Activated naive CD8-positive, alpha-beta T cell treated with anti-CD3 and anti-CD28 coated beads, Interleukin-2, amount 10 ng/mL, durations not matched to agents 7 days and 5 days (primary cell): Measurements from ENCODE around the gene EFL1. TPM values are rescaled to one million over a fixed set of nuclear protein-coding genes. Genes with fewer than 3 reads are reported as not detected.

ENCODE experiments used
- ATAC-seq: fragments of 150-1000 bp; cut with Tn5 transposase; one replicate; pipeline ENCODE4 v1.10.0; 2021; ENCODE audit warnings: low read depth, moderate library complexity
- POLR2A ChIA-PET: fragments of 350-600 bp; sonication (Branson Sonifier 250); formaldehyde crosslinking; loops from one replicate; lab custom pipeline; 2021; ENCODE audit warnings: antibody characterized with exemption; lab: Charles Lee
- DNase-seq: peaks from one replicate; pipeline ENCODE4 v3.0.0; 2021
- H3K27ac Mint-ChIP-seq: one replicate; pipeline ENCODE4 v1.8.0; 2022; ENCODE audit warnings: mild to moderate bottlenecking, mixed read lengths
- H3K27me3 Mint-ChIP-seq: one replicate; pipeline ENCODE4 v1.8.0; 2022; ENCODE audit warnings: mild to moderate bottlenecking, moderate library complexity, mixed read lengths
- H3K36me3 Mint-ChIP-seq: one replicate; pipeline ENCODE4 v1.8.0; 2021; ENCODE audit warnings: mild to moderate bottlenecking, mixed read lengths
- H3K4me1 Mint-ChIP-seq: one replicate; pipeline ENCODE4 v1.8.0; 2021; ENCODE audit warnings: mixed read lengths
- H3K4me3 Mint-ChIP-seq: one replicate; pipeline ENCODE4 v1.8.0; 2022; ENCODE audit warnings: mild to moderate bottlenecking, moderate library complexity, mixed read lengths
- H3K9me3 Mint-ChIP-seq: one replicate; pipeline ENCODE4 v1.8.0; 2021; ENCODE audit warnings: mixed read lengths
- total RNA-seq, 2 experiments: library from RNA; stranded (reverse); gene quantifications; one replicate each; pipeline ENCODE4 v1.2.3, GENCODE V29; 2021

EFL1 gene
- total RNA-seq, 2 experiments from 2014 or later = 24.2 to 26.4 TPM

- H3K27ac Mint-ChIP-seq = no peak overlapping the region
- H3K4me1 Mint-ChIP-seq = peaks cover 2% of the 10 kb centered on the region
- DNase-seq = no peak
- no peak overlapping the region for H3K4me3 Mint-ChIP-seq
- H3K36me3 Mint-ChIP-seq = peaks cover 11% of the 10 kb centered on the region
- no peaks in the 10 kb centered on the region for H3K27me3 Mint-ChIP-seq
- H3K9me3 Mint-ChIP-seq = no peaks in the 10 kb centered on the region
- no peak for ATAC-seq
- POLR2A ChIA-PET = no interaction called here
These were observed 111.9 kb downstream of the EFL1 start for GRCh38 chr15:82150645-82151044.

- Mint-ChIP-seq H3K36me3 (peaks cover 7% of the 10 kb centered on the region), H3K27me3 (no peaks in the 10 kb centered on the region), H3K9me3 (no peaks in the 10 kb centered on the region), H3K27ac (no peak overlapping the region), H3K4me1 (no peaks in the 10 kb centered on the region), H3K4me3 (no peak overlapping the region)
- no peak for DNase-seq
- ATAC-seq = no peak
- POLR2A ChIA-PET = no interaction called here
These were observed 115.5 kb downstream of the EFL1 start for GRCh38 chr15:82146990-82147461.

GRCh38 chr15:82146576-82146975 is 116.0 kb downstream of the EFL1 start:
- no peak overlapping the region for H3K27ac Mint-ChIP-seq
- no peaks in the 10 kb centered on the region for H3K4me1 Mint-ChIP-seq
- no peak for ATAC-seq
- no peak overlapping the region for H3K4me3 Mint-ChIP-seq
- DNase-seq = no peak
- H3K36me3 Mint-ChIP-seq = peaks cover 4% of the 10 kb centered on the region
- POLR2A ChIA-PET = no interaction called here
- no peaks in the 10 kb centered on the region for H3K27me3 Mint-ChIP-seq
- no peaks in the 10 kb centered on the region for H3K9me3 Mint-ChIP-seq

- no peaks in the 10 kb centered on the region for H3K9me3 Mint-ChIP-seq
- H3K36me3 Mint-ChIP-seq = peaks cover 1% of the 10 kb centered on the region
- DNase-seq = no peak
- H3K27me3 Mint-ChIP-seq = no peaks in the 10 kb centered on the region
- H3K4me1 Mint-ChIP-seq = peaks cover 9% of the 10 kb centered on the region
- H3K27ac Mint-ChIP-seq = no peak overlapping the region
- POLR2A ChIA-PET = interaction anchor here (0.7 kb wide), 1 partner anchor 65 kb away, joined by 3 read pairs; no protein-coding TSS in a partner anchor
- no peak overlapping the region for H3K4me3 Mint-ChIP-seq
- no peak for ATAC-seq
These were observed 118.8 kb downstream of the EFL1 start for GRCh38 chr15:82143390-82144385.

GRCh38 chr15:82140886-82141285 is 121.6 kb downstream of the EFL1 start:
- H3K4me1 Mint-ChIP-seq = peaks cover 10% of the 10 kb centered on the region
- no peaks in the 10 kb centered on the region for H3K9me3 Mint-ChIP-seq
- peaks cover 9% of the 10 kb centered on the region for H3K36me3 Mint-ChIP-seq
- H3K27ac Mint-ChIP-seq = no peak overlapping the region
- DNase-seq (no peak), ATAC-seq (no peak)
- POLR2A ChIA-PET = no interaction called here
- no peak overlapping the region for H3K4me3 Mint-ChIP-seq
- H3K27me3 Mint-ChIP-seq = no peaks in the 10 kb centered on the region

GRCh38 chr15:82139823-82140268 is 122.7 kb downstream of the EFL1 start:
- no peaks in the 10 kb centered on the region for H3K9me3 Mint-ChIP-seq
- no peak overlapping the region for H3K27ac Mint-ChIP-seq
- no peak overlapping the region for H3K4me3 Mint-ChIP-seq
- ATAC-seq = no peak
- H3K36me3 Mint-ChIP-seq = peaks cover 11% of the 10 kb centered on the region
- H3K4me1 Mint-ChIP-seq = peaks cover 10% of the 10 kb centered on the region
- POLR2A ChIA-PET = no interaction called here
- no peaks in the 10 kb centered on the region for H3K27me3 Mint-ChIP-seq
- DNase-seq = no peak

GRCh38 chr15:82138306-82138705 is 124.2 kb downstream of the EFL1 start:
- H3K9me3 Mint-ChIP-seq = no peaks in the 10 kb centered on the region
- H3K36me3 Mint-ChIP-seq = peaks cover 14% of the 10 kb centered on the region
- H3K4me3 Mint-ChIP-seq = no peak overlapping the region
- H3K27me3 Mint-ChIP-seq = no peaks in the 10 kb centered on the region
- H3K27ac Mint-ChIP-seq = no peak overlapping the region
- DNase-seq (no peak), ATAC-seq (no peak)
- POLR2A ChIA-PET = no interaction called here
- H3K4me1 Mint-ChIP-seq = peaks cover 10% of the 10 kb centered on the region

- ATAC-seq = no peak
- POLR2A ChIA-PET = no interaction called here
- H3K4me1 Mint-ChIP-seq = peaks cover 10% of the 10 kb centered on the region
- H3K9me3 Mint-ChIP-seq = no peaks in the 10 kb centered on the region
- H3K4me3 Mint-ChIP-seq = no peak overlapping the region
- no peak overlapping the region for H3K27ac Mint-ChIP-seq
- DNase-seq = no peak
- H3K27me3 Mint-ChIP-seq = no peaks in the 10 kb centered on the region
- H3K36me3 Mint-ChIP-seq = peaks cover 14% of the 10 kb centered on the region
These were observed 125.3 kb downstream of the EFL1 start for GRCh38 chr15:82137261-82137660.

GRCh38 chr15:82136120-82136519 is 126.4 kb downstream of the EFL1 start:
- no peak for ATAC-seq
- POLR2A ChIA-PET = no interaction called here
- no peak overlapping the region for H3K4me3 Mint-ChIP-seq
- H3K4me1 Mint-ChIP-seq = peaks cover 10% of the 10 kb centered on the region
- H3K27me3 Mint-ChIP-seq = no peaks in the 10 kb centered on the region
- peaks cover 14% of the 10 kb centered on the region for H3K36me3 Mint-ChIP-seq
- no peak overlapping the region for H3K27ac Mint-ChIP-seq
- no peaks in the 10 kb centered on the region for H3K9me3 Mint-ChIP-seq
- no peak for DNase-seq

GRCh38 chr15:82135638-82136037 is 126.9 kb downstream of the EFL1 start:
- Mint-ChIP-seq H3K27me3 (no peaks in the 10 kb centered on the region), H3K36me3 (peaks cover 14% of the 10 kb centered on the region), H3K4me1 (peaks cover 8% of the 10 kb centered on the region), H3K27ac (no peak overlapping the region), H3K4me3 (no peak overlapping the region), H3K9me3 (no peaks in the 10 kb centered on the region)
- DNase-seq (no peak), ATAC-seq (no peak)
- POLR2A ChIA-PET = no interaction called here

- Mint-ChIP-seq H3K27me3 (no peaks in the 10 kb centered on the region), H3K4me3 (no peak overlapping the region), H3K4me1 (peaks cover 2% of the 10 kb centered on the region), H3K27ac (no peak overlapping the region), H3K36me3 (peaks cover 14% of the 10 kb centered on the region), H3K9me3 (no peaks in the 10 kb centered on the region)
- POLR2A ChIA-PET = no interaction called here
- ATAC-seq = no peak
- DNase-seq = no peak
These were observed 128.1 kb downstream of the EFL1 start for GRCh38 chr15:82134461-82134860.

GRCh38 chr15:82133251-82133650 is 129.3 kb downstream of the EFL1 start:
- H3K27ac Mint-ChIP-seq = no peak overlapping the region
- no peak for DNase-seq
- POLR2A ChIA-PET = interaction anchor here (0.6 kb wide), 1 partner anchor 22 kb away, joined by 3 read pairs; no protein-coding TSS in a partner anchor
- ATAC-seq = no peak
- no peak overlapping the region for H3K4me3 Mint-ChIP-seq
- no peaks in the 10 kb centered on the region for H3K27me3 Mint-ChIP-seq
- no peaks in the 10 kb centered on the region for H3K9me3 Mint-ChIP-seq
- peaks cover 9% of the 10 kb centered on the region for H3K4me1 Mint-ChIP-seq
- peaks cover 14% of the 10 kb centered on the region for H3K36me3 Mint-ChIP-seq

- Mint-ChIP-seq H3K27me3 (no peaks in the 10 kb centered on the region), H3K4me3 (no peak overlapping the region), H3K4me1 (peaks cover 9% of the 10 kb centered on the region), H3K9me3 (no peaks in the 10 kb centered on the region), H3K36me3 (peaks cover 11% of the 10 kb centered on the region), H3K27ac (no peak overlapping the region)
- DNase-seq (no peak), ATAC-seq (no peak)
- POLR2A ChIA-PET = interaction anchor here (0.6 kb wide), 1 partner anchor 22 kb away, joined by 3 read pairs; no protein-coding TSS in a partner anchor
These were observed 129.8 kb downstream of the EFL1 start for GRCh38 chr15:82132742-82133141.

GRCh38 chr15:82132096-82132495 is 130.4 kb downstream of the EFL1 start:
- Mint-ChIP-seq H3K36me3 (peaks cover 9% of the 10 kb centered on the region), H3K27ac (no peak overlapping the region), H3K9me3 (no peaks in the 10 kb centered on the region), H3K27me3 (no peaks in the 10 kb centered on the region), H3K4me1 (peaks cover 9% of the 10 kb centered on the region), H3K4me3 (no peak overlapping the region)
- DNase-seq (no peak), ATAC-seq (no peak)
- POLR2A ChIA-PET = no interaction called here
